ENCODE measurements around the gene WRAP73. TPM values are rescaled to one million over a fixed set of nuclear protein-coding genes. Genes with fewer than 3 reads are reported as not detected.
A peak's percentile ranks its signal among the peaks of the same experiment; 100 is the strongest.

Gene WRAP73
- total RNA-seq, 4 donors from 2014 or later = 19.7 to 30.4 (median 25.5) TPM

- Histone ChIP-seq H3K9me3 (no peaks in the 10 kb centered on the region), H3K4me1 (peaks cover 0 to 3% (median under 1%) of the 10 kb centered on the region in 4 donors), H3K36me3 (no peaks in the 10 kb centered on the region), H3K4me3 (peak overlapping the region in 1 of 4 donors; percentile 14), H3K27me3 (peaks cover 37% of the 10 kb centered on the region), H3K27ac (no peak overlapping the region)
- TF ChIP-seq CTCF (IDR thresholded peaks at IDR 0.05) (no peak), EP300 (IDR thresholded peaks at IDR 0.05; ENCODE audit: low read depth) (no peak), POLR2AphosphoS5 (IDR thresholded peaks at IDR 0.05) (no peak), POLR2A (IDR thresholded peaks at IDR 0.05) (no peak)
- in situ Hi-C loops (cut with MboI; ENCODE audit: low pct_ligation_motif_present in 1 of 4, low pct_unique_long_range_greater_than_20kb in 1 of 4, low sequenced_read_pairs in 3 of 4) = no loop called here
- intact Hi-C loops (cut with DNase I; ENCODE audit: low total_unique reads) = no loop called here
- DNase-seq = no peak
- 45% methylated on average over 21 of the region's 30 CpGs; no CpG with 5 or more reads in 1 of the 2 donors for WGBS, 2 donors (ENCODE audit: low coverage in 1 of 2)
Observed at GRCh38 chr1:3674100-3675094, 24.5 kb upstream of the WRAP73 start.

- Histone ChIP-seq H3K27ac (no peak overlapping the region), H3K36me3 (no peaks in the 10 kb centered on the region), H3K4me3 (no peak overlapping the region), H3K27me3 (peaks cover 37% of the 10 kb centered on the region), H3K4me1 (peaks cover 0 to 9% (median 7%) of the 10 kb centered on the region in 4 donors), H3K9me3 (no peaks in the 10 kb centered on the region)
- intact Hi-C loops (cut with DNase I; ENCODE audit: low total_unique reads) (no loop called here), in situ Hi-C loops (cut with MboI; ENCODE audit: low pct_ligation_motif_present in 1 of 4, low pct_unique_long_range_greater_than_20kb in 1 of 4, low sequenced_read_pairs in 3 of 4) (no loop called here)
- no peak for DNase-seq
- no peak for TF ChIP-seq POLR2AphosphoS5 (IDR thresholded peaks at IDR 0.05)
- WGBS, 2 donors (ENCODE audit: low coverage in 1 of 2) = 66 to 86% methylated on average over 4 to 25 of the region's 25 CpGs
Observed at GRCh38 chr1:3673381-3674099, 23.6 kb upstream of the WRAP73 start.

GRCh38 chr1:3672971-3673361, 23.1 kb upstream of the WRAP73 start:
- no peak for TF ChIP-seq POLR2AphosphoS5 (IDR thresholded peaks at IDR 0.05)
- TF ChIP-seq EP300 (IDR thresholded peaks at IDR 0.05; ENCODE audit: low read depth) = no peak
- no peak for TF ChIP-seq CTCF (IDR thresholded peaks at IDR 0.05)
- TF ChIP-seq POLR2A (IDR thresholded peaks at IDR 0.05) = no peak
- Histone ChIP-seq H3K36me3 (no peaks in the 10 kb centered on the region), H3K4me3 (no peak overlapping the region), H3K27ac (no peak overlapping the region), H3K4me1 (peaks cover 0 to 10% (median 9%) of the 10 kb centered on the region in 4 donors), H3K9me3 (no peaks in the 10 kb centered on the region), H3K27me3 (peaks cover 37% of the 10 kb centered on the region)
- no peak for DNase-seq
- in situ Hi-C loops (cut with MboI; ENCODE audit: low pct_ligation_motif_present in 1 of 4, low pct_unique_long_range_greater_than_20kb in 1 of 4, low sequenced_read_pairs in 3 of 4) = no loop called here
- intact Hi-C loops (cut with DNase I; ENCODE audit: low total_unique reads) = no loop called here
- 48% methylated on average over 17 of the region's 17 CpGs; no CpG with 5 or more reads in 1 of the 2 donors for WGBS, 2 donors (ENCODE audit: low coverage in 1 of 2)

GRCh38 chr1:3672231-3672970, 22.5 kb upstream of the WRAP73 start:
- WGBS, 2 donors (ENCODE audit: low coverage in 1 of 2) = 76 to 78% methylated on average over 9 to 21 of the region's 21 CpGs
- Histone ChIP-seq H3K27ac (no peak overlapping the region), H3K4me3 (no peak overlapping the region), H3K27me3 (peaks cover 37% of the 10 kb centered on the region), H3K36me3 (no peaks in the 10 kb centered on the region), H3K4me1 (peaks cover 0 to 12% (median 9%) of the 10 kb centered on the region in 4 donors), H3K9me3 (no peaks in the 10 kb centered on the region)
- intact Hi-C loops (cut with DNase I; ENCODE audit: low total_unique reads) = no loop called here
- DNase-seq = no peak
- TF ChIP-seq CTCF (IDR thresholded peaks at IDR 0.05) (no peak), POLR2AphosphoS5 (IDR thresholded peaks at IDR 0.05) (no peak), EP300 (IDR thresholded peaks at IDR 0.05; ENCODE audit: low read depth) (no peak), POLR2A (IDR thresholded peaks at IDR 0.05) (no peak)
- in situ Hi-C loops (cut with MboI; ENCODE audit: low pct_ligation_motif_present in 1 of 4, low pct_unique_long_range_greater_than_20kb in 1 of 4, low sequenced_read_pairs in 3 of 4) = no loop called here

All from transverse colon (tissue), 4 donors.